ENCODE measurements around the gene SERTM1. TPM values are rescaled to one million over a fixed set of nuclear protein-coding genes. Genes with fewer than 3 reads are reported as not detected.

The SERTM1 gene
- polyA plus RNA-seq, result under 1 TPM; 0.03 to 0.42 (median 0.34) TPM

DNA sequence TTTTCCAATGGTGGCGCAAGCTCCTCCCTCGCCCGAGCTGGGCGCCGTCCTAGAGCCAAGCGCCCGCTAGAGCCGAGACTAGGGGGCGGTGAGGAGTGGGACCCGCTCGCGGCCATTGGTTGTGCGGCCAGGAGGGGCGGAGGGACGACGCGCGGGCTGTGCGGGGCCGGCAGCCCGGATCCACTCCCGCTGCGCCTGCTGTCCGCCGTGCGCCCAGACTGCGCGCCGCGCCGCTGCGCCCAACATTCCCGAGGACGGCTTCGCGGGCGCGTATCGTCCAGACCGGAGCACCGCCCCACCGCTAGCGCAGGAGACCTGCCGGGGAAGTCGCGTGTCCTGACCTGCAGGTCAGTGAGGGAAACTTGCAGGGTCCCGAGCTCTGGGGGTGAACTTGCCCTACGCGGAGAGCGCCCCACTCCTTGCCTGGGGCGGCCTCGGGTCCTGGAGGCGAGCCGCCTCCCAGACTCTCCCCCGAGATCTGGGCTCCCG, at the start of gene SERTM1:
Gene SERTM1 (plus strand): TSS at position 183 of the 489 bp plus-strand sequence. CDS start 21,059 bp downstream, outside the sequence.
- 1 to 3% (median 1%) methylated on average over 44 to 56 of the region's 56 CpGs for WGBS, 3 donors
- H3K27ac ChIP-seq (ENCODE audit: low read depth, low read length), result no peak within 1 kb of the TSS

DNA sequence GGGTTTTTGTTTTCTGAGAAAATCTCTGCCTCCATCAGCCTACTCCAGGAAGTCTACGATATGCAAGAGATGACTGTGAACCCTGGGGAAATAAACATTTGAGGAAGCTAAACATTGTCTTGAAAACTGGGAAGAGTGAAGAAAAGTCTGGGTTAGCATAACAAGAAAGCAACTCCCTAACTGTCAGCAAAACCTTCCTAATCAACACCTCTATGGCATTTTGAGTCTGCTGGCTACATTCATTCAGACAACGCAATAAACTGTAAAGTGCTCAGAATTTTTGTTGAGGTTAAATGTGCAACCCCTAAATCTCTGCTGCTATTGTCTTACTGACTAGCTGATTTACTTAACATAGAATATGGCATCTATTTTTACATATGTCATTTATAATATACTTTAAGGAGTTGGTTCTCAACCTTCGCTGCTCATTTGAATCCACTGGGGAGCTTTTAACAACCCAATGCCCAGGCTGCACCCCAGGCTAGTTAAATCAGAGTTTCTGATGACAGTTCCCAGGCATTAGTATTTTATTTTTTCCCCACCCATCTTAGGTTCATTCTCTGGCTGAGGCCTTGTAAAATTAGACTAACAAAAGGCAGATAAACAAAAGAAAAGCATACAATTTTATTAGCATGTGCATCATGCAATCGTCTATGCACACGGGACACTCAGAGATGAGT, 45.3 kb upstream of the SERTM1 start:
- no peak overlapping the region for H3K27ac ChIP-seq (ENCODE audit: low read depth, low read length)

GRCh38 chr13:36629057-36629385, 44.8 kb upstream of the SERTM1 start:
- WGBS, 3 donors, result 52 to 57% (median 53%) methylated on average over 2 of the region's 2 CpGs
- H3K27ac ChIP-seq (ENCODE audit: low read depth, low read length), result no peak overlapping the region

More for the DNA sequence above, 45.3 kb upstream of the SERTM1 start:
- WGBS, 3 donors, result 61 to 80% (median 68%) methylated on average over 5 of the region's 5 CpGs

GRCh38 chr13:36630181-36630803, 43.5 kb upstream of the SERTM1 start:
- no peak overlapping the region for H3K27ac ChIP-seq (ENCODE audit: low read depth, low read length)
- WGBS, 3 donors, result 90 to 96% (median 93%) methylated on average over 2 of the region's 2 CpGs

DNA sequence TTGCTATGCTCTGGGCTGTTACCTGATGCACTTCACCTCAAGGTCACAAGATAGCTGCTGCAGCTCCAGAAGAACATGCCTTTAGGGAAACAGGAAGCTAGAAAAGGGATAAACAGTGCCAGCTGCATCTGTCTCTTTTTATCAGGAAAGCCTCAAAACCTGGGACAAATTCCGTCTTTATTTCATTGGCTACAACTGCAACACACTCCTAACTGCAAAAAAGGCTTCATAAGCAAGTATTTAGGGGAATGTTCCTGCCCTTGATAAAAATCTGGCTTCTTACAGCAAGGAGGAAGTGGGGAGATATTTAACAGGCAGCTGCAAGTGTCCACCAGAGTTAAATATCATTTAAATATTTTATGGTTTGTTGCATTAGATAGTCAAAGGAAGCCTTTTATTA, 34.2 kb upstream of the SERTM1 start:
- H3K27ac ChIP-seq (ENCODE audit: low read depth, low read length), result no peak overlapping the region
- 28 to 44% (median 36%) methylated on average over 1 of the region's 1 CpG for WGBS, 3 donors

GRCh38 chr13:36650611-36651010, 23.2 kb upstream of the SERTM1 start:
- 91 to 93% (median 93%) methylated on average over 1 of the region's 1 CpG for WGBS, 3 donors
- no peak overlapping the region for H3K27ac ChIP-seq (ENCODE audit: low read depth, low read length)

- WGBS, 3 donors, result 60 to 91% (median 86%) methylated on average over 3 of the region's 3 CpGs
- no peak overlapping the region for H3K27ac ChIP-seq (ENCODE audit: low read depth, low read length)
These were observed 8.2 kb upstream of the SERTM1 start for GRCh38 chr13:36665630-36666029.

DNA sequence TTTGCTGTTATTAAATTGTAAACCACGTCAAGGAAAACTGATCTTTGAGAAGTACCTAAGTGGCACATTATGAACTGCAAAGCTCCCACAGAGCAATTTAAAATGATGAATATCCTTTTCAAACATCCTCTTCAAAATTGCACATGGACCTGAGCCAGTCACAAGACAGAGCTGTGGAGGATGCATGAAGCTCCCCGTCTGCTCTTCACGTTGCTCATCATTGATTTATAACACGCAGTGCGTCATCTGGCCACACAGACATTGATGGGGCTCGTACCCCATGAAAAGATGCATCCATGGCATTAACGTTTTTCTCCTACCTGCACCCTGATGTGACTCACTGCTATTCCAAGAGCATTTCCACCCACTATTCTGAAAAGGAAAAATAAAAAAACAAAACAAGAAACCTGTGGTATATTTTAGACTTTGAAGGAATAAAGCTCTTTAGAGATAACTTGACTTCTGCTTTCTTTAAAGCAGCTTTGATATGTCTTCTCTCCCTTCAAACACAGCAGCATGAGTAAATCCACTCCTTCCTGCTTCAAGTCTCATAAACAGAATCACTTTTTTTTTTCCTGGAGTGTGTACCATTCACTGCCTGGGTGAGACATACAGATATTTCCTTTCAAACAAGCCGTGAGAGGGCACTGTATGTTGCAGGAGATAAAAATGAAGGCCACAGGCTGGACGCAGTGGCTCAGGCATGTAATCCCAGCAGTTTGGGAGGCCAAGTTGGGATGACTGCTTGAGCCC, 7.2 kb upstream of the SERTM1 start:
- no peak overlapping the region for H3K27ac ChIP-seq (ENCODE audit: low read depth, low read length)
- 45 to 60% (median 47%) methylated on average over 9 of the region's 9 CpGs for WGBS, 3 donors

DNA sequence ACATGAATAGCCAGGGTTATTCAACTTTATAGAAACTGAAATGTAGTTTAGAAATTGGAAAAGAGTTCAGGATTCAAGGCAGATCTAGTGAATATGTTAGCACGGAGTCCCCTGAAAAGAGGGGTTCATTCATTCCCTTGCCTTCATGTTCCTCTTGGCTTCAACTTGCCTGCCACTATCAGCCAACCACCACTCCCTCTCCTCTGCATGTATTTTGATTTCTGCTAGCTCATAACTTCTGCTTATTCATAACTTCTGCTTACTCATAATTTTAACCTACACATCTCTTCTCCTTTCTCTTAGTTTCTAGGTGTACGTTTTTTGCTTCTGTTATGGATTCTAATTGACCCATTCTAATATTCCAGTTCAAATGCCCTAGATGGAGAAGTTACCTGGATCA, 5.5 kb upstream of the SERTM1 start:
- WGBS, 3 donors, result 48 to 66% (median 51%) methylated on average over 2 of the region's 2 CpGs
- H3K27ac ChIP-seq (ENCODE audit: low read depth, low read length), result no peak overlapping the region

- 53 to 60% (median 56%) methylated on average over 11 of the region's 11 CpGs for WGBS, 3 donors
- H3K27ac ChIP-seq (ENCODE audit: low read depth, low read length), result no peak overlapping the region
These were observed 468 bp upstream of the SERTM1 start for GRCh38 chr13:36673352-36673751.

DNA sequence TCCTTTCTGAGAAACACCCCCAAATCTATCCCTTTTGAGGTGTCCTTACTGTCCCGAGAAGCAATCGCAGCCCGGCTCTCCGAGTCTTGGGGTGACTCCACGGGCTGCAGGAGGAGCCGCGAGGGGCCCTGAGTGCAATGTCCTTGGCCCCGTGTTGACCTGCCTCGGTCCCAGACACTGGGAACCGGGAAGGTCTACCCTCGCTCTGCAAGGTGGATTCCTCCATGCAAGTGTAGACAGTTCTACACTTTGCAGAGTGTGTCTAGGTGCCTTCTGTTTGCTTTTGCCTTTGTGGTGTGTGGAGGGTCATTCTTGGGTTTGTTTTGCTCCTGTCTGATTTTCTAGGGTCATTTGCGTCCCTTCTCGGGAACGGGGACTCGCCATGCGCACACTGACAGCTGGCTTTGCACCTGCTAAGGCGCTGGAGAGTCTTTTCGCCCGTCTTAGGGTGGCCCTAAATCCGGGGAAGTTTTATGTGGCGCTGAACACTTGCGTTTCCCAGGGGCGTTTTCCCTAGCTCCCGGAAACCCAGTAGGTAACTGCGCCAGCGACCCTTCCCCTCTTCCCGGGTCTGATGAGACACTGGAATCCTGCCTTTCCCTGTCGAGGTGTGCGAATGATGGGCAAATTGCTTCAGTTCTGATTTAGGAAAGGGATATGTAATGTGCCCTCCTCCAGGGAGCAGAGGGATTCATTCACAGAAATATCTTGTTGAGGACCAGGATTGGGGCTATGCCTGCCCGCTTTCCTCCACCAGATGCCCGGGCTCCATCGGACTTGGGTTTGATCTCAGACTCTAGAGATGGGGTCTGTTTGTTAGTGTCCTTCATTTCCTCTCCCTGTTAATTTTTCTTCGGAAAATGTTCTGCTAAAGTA, 755 bp downstream of the SERTM1 start:
- WGBS, 3 donors, result 6 to 12% (median 7%) methylated on average over 31 to 33 of the region's 33 CpGs
- no peak overlapping the region for H3K27ac ChIP-seq (ENCODE audit: low read depth, low read length)

- no peak overlapping the region for H3K27ac ChIP-seq (ENCODE audit: low read depth, low read length)
- WGBS, 3 donors, result 31 to 41% (median 36%) methylated on average over 11 of the region's 11 CpGs
These were observed 1.4 kb downstream of the SERTM1 start for GRCh38 chr13:36675213-36675536.

DNA sequence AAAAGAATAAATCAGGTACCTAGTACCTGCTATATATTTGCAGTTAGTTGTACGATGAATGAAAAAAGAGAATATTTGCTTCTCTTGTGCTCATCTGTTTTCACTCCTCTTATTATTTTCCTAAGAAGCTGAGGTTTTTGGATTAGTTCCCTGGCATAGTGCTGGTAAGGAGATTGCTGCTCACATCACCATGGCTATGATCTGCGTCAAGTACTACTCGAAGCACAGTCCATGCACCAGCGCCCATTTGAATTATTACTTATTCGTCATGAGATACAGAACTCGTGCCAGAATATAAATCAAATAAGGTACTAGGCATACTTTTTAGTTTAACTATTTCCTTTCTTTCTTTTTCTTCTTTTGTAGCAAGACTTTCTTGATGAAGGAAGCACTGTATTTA, 7.1 kb downstream of the SERTM1 start:
- 44 to 60% (median 47%) methylated on average over 6 of the region's 6 CpGs for WGBS, 3 donors
- H3K27ac ChIP-seq (ENCODE audit: low read depth, low read length), result no peak overlapping the region

DNA sequence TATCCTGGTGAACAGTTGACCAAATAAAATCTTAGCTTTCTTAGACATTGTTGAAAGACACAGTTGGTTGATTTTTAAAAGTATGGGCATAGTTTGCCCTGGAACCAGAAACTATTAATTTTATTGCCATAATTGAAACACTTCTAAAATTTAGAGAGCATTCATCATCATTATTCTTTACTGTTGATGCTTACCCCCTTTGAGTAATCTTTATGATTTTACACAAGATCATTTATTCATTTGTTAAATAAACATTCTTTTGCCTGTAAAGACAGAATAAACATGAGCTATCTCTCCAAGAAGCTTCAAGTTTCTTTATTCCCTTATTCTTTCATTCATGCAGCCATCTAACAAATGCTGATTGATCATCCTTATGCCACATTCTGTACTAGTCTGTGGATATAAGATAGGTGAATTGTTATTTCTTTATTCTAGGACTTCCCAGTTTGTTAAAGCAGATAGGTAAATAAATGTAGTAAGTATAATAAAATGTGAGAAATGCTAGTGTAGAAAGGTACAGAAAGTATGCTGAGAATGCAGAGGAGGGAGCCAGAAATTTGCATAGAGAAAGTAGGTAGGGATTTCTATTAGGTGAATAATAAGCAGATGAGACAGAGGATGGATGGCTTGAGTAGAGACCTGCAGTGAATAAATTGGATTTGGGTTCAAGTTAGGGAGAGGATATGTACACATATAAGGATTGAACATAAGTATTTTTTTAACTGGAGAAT, 8.2 kb downstream of the SERTM1 start:
- no peak overlapping the region for H3K27ac ChIP-seq (ENCODE audit: low read depth, low read length)

GRCh38 chr13:36683701-36684100, 9.9 kb downstream of the SERTM1 start:
- H3K27ac ChIP-seq (ENCODE audit: low read depth, low read length), result no peak overlapping the region
- WGBS, 3 donors, result 82 to 89% (median 86%) methylated on average over 6 of the region's 6 CpGs

- 29 to 67% (median 39%) methylated on average over 1 of the region's 1 CpG for WGBS, 3 donors
- no peak overlapping the region for H3K27ac ChIP-seq (ENCODE audit: low read depth, low read length)
These were observed 12.1 kb downstream of the SERTM1 start for GRCh38 chr13:36685927-36686326.

DNA sequence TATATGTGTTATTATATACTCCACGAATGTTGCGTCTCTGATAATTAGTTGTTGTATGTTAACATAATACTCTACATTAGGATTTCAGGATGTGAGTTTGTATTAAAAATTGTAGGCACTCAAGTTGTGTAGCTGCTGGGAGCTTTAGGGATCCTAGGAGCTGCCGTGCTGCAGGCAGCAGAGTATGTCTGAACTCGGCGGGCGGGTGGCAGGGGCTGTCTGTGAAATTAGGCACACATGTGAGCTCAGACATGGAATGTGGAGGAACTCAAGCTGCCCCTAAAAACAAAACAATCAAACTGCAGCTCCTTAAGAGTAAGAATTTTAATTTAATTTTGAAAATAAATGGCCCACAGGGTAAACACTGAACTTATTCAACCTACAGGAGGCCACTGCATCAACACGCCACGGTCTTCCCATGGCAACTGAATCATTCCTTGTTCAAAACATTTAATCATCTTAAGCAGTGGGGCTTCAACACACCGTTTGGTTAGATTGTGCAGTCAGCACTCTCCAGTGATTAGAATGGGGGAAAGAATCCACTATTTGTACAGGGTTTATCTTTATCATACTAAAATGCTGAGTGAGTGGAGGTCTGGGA, 22.7 kb downstream of the SERTM1 start:
- WGBS, 3 donors, result 66 to 77% (median 76%) methylated on average over 9 of the region's 9 CpGs
- no peak overlapping the region for H3K27ac ChIP-seq (ENCODE audit: low read depth, low read length)

DNA sequence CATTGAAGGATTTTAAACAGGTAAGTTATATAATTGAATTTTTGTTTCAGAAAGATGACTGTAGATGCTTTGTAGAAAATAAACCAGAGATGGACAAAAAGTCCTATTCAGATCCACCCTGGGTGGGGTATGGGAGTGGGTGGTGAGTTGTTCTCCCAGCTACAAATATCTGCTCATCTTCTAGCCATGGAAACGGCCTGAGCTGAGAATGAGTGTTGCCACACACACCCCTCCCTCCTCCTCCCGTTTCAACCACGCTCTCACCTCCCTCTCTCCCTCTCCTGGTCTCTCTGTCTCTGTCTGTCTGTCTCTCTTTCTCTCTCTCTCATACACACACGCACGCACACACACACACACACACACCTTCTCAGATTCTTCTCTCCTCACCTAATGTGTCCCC, 26.4 kb downstream of the SERTM1 start:
- no peak overlapping the region for H3K27ac ChIP-seq (ENCODE audit: low read depth, low read length)
- WGBS, 3 donors, result 70 to 80% (median 75%) methylated on average over 5 of the region's 5 CpGs
